Measurements from ENCODE around the gene COL18A1.

The COL18A1 gene

GRCh38 chr21:45455674-45456583 is 51.0 kb downstream of the COL18A1 start:
- H3K4me1 ChIP-seq (ENCODE audit: control insufficient read depth, insufficient read depth, low read length): no peaks in the 10 kb centered on the region
- H3K9me3 ChIP-seq (ENCODE audit: control insufficient read depth, insufficient read depth, low read length): peaks cover 5% of the 10 kb centered on the region; the same call in 1 of the 2 replicates
- no peak overlapping the region for H3K9ac ChIP-seq (ENCODE audit: low read depth, low read length)
- H3K36me3 ChIP-seq (ENCODE audit: control insufficient read depth, insufficient read depth, low read length): peaks cover 27% of the 10 kb centered on the region
- no peaks in the 10 kb centered on the region for H3K27me3 ChIP-seq (ENCODE audit: control insufficient read depth, insufficient read depth, low read length)
- no peak overlapping the region for H3K4me3 ChIP-seq (ENCODE audit: low read depth, low read length)
- H3K27ac ChIP-seq (ENCODE audit: low read depth, low read length): no peak overlapping the region

GRCh38 chr21:45456584-45457160 is 51.7 kb downstream of the COL18A1 start:
- H3K4me3 ChIP-seq (ENCODE audit: low read depth, low read length): no peak overlapping the region
- H3K36me3 ChIP-seq (ENCODE audit: control insufficient read depth, insufficient read depth, low read length): peaks cover 30% of the 10 kb centered on the region
- H3K9ac ChIP-seq (ENCODE audit: low read depth, low read length): no peak overlapping the region
- no peaks in the 10 kb centered on the region for H3K4me1 ChIP-seq (ENCODE audit: control insufficient read depth, insufficient read depth, low read length)
- H3K9me3 ChIP-seq (ENCODE audit: control insufficient read depth, insufficient read depth, low read length): peaks cover 5% of the 10 kb centered on the region; the same call in 1 of the 2 replicates
- H3K27me3 ChIP-seq (ENCODE audit: control insufficient read depth, insufficient read depth, low read length): no peaks in the 10 kb centered on the region
- no peak overlapping the region for H3K27ac ChIP-seq (ENCODE audit: low read depth, low read length)

DNA sequence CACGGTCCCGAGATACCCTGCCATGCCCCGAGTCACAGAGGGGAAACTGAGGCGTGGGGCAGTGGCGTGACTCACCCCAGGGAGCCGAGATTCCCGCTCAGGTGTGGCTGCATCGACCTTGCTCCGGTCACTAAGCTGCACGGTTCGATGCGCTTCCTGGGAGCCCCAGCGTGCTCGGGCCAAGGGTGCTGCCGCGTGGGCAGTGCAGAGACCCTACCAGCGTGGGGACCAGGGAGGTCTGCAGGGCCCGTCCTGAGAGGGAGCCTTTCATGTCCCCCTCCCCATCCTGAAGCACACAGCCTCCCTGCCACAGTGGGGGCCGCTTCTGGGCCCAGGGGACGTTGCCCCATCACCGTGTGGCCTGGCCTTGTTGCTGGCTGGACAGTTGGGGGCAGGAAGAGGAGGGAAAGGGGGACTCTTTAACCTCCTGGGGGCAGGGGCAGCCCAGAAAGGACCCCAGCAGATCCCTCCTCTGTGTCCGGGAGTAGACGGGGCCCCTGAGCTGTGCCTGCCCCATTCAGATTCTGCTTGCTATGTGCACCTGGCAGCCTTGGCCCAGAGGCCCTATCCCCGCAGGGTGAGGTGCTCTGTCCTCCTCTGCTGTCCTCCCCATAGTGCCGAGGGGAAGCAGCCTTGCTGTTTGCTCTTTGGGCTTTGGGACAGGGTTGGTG is 52.3 kb downstream of the COL18A1 start:
- H3K27ac ChIP-seq (ENCODE audit: low read depth, low read length): no peak overlapping the region
- H3K9ac ChIP-seq (ENCODE audit: low read depth, low read length): no peak overlapping the region
- H3K36me3 ChIP-seq (ENCODE audit: control insufficient read depth, insufficient read depth, low read length): peaks cover 27% of the 10 kb centered on the region
- no peaks in the 10 kb centered on the region for H3K4me1 ChIP-seq (ENCODE audit: control insufficient read depth, insufficient read depth, low read length)
- H3K4me3 ChIP-seq (ENCODE audit: low read depth, low read length): no peak overlapping the region
- no peaks in the 10 kb centered on the region for H3K27me3 ChIP-seq (ENCODE audit: control insufficient read depth, insufficient read depth, low read length)
- peaks cover 3% of the 10 kb centered on the region; the same call in 1 of the 2 replicates for H3K9me3 ChIP-seq (ENCODE audit: control insufficient read depth, insufficient read depth, low read length)

- H3K9ac ChIP-seq (ENCODE audit: low read depth, low read length): no peak overlapping the region
- H3K27me3 ChIP-seq (ENCODE audit: control insufficient read depth, insufficient read depth, low read length): no peaks in the 10 kb centered on the region
- peaks cover 27% of the 10 kb centered on the region for H3K36me3 ChIP-seq (ENCODE audit: control insufficient read depth, insufficient read depth, low read length)
- H3K27ac ChIP-seq (ENCODE audit: low read depth, low read length): no peak overlapping the region
- H3K4me3 ChIP-seq (ENCODE audit: low read depth, low read length): no peak overlapping the region
- H3K4me1 ChIP-seq (ENCODE audit: control insufficient read depth, insufficient read depth, low read length): no peaks in the 10 kb centered on the region
- H3K9me3 ChIP-seq (ENCODE audit: control insufficient read depth, insufficient read depth, low read length): no peaks in the 10 kb centered on the region
Observed at GRCh38 chr21:45457832-45458172, 52.8 kb downstream of the COL18A1 start.

DNA sequence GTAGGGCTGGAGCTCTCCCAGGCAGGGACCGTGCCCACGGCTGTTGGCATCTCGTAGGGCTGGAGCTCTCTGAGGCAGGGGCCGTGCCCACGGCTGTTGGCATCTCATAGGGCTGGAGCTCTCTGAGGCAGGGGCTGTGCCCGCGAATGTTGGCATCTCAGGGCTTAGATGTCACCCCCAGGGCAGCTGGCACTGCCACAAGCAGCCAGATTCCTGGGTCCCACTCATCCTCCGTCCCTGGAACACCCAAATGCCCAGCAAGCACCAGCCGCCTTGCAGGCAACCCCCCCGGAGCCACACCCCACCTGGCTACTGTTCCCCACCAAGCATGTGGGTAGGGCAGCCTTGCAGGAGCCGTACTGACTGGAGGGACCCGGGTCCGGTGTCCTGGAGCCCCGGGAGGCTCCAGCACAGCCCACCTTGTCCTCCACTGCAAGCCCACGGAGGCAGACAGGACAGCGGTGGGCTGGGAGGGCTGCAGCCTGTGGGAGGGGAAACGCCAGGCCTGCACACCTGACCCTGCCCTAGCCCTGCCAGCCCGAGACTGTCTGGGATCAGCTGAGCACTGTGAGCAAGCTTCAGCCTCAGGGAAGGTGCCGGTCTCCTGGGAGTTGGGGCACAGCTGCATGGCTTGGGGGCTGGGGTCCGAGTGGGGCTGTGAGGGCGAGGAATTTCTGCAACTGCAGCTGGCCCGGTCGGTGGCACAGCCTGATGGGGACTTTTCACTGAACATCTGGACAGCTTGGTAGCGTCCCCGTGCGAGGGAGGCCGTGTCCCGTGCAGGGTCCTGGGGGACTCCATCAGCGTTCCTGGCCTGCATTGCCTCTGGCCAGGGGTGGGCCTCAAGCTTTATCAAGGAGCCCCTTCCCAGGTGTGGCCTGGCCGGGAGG is 53.6 kb downstream of the COL18A1 start:
- H3K36me3 ChIP-seq (ENCODE audit: control insufficient read depth, insufficient read depth, low read length): peaks cover 25% of the 10 kb centered on the region
- no peak overlapping the region for H3K27ac ChIP-seq (ENCODE audit: low read depth, low read length)
- no peaks in the 10 kb centered on the region for H3K27me3 ChIP-seq (ENCODE audit: control insufficient read depth, insufficient read depth, low read length)
- H3K4me3 ChIP-seq (ENCODE audit: low read depth, low read length): no peak overlapping the region
- H3K9ac ChIP-seq (ENCODE audit: low read depth, low read length): no peak overlapping the region
- H3K4me1 ChIP-seq (ENCODE audit: control insufficient read depth, insufficient read depth, low read length): no peaks in the 10 kb centered on the region
- no peaks in the 10 kb centered on the region for H3K9me3 ChIP-seq (ENCODE audit: control insufficient read depth, insufficient read depth, low read length)

- no peak overlapping the region for H3K9ac ChIP-seq (ENCODE audit: low read depth, low read length)
- no peaks in the 10 kb centered on the region for H3K27me3 ChIP-seq (ENCODE audit: control insufficient read depth, insufficient read depth, low read length)
- H3K4me1 ChIP-seq (ENCODE audit: control insufficient read depth, insufficient read depth, low read length): no peaks in the 10 kb centered on the region
- no peak overlapping the region for H3K4me3 ChIP-seq (ENCODE audit: low read depth, low read length)
- H3K9me3 ChIP-seq (ENCODE audit: control insufficient read depth, insufficient read depth, low read length): no peaks in the 10 kb centered on the region
- H3K36me3 ChIP-seq (ENCODE audit: control insufficient read depth, insufficient read depth, low read length): peaks cover 25% of the 10 kb centered on the region
- no peak overlapping the region for H3K27ac ChIP-seq (ENCODE audit: low read depth, low read length)
Observed at GRCh38 chr21:45459171-45460010, 54.4 kb downstream of the COL18A1 start.

DNA sequence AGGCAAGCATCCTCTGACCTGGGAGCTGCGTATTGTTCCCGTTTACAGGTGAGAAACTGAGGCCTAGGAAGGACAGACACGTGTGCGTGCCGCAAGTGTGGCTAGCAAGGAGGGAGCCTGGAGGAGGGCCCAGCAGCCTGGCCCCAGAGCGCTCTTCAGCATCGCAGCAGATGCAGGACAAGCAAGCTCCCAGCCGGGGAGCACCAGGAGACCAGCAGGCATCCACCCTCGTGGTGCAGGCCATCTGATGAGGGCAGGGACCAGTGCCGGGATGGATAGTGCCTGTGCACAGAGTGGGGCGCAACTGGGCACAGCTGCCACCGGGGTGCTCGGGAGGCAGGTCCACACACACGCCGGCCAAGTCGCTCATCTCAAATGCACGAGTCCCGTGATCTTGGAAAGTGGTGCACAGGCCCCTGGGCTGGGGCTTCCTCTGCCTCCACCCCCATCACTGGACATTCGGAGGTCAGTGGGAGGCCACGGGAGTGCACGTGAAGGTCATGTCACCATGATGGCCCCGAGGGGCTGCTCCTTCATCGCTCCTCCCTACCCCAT is 55.1 kb downstream of the COL18A1 start:
- Histone ChIP-seq H3K27me3 (ENCODE audit: control insufficient read depth, insufficient read depth, low read length) (no peaks in the 10 kb centered on the region), H3K4me1 (ENCODE audit: control insufficient read depth, insufficient read depth, low read length) (no peaks in the 10 kb centered on the region), H3K4me3 (ENCODE audit: low read depth, low read length) (no peak overlapping the region), H3K9me3 (ENCODE audit: control insufficient read depth, insufficient read depth, low read length) (no peaks in the 10 kb centered on the region), H3K27ac (ENCODE audit: low read depth, low read length) (no peak overlapping the region), H3K9ac (ENCODE audit: low read depth, low read length) (no peak overlapping the region), H3K36me3 (ENCODE audit: control insufficient read depth, insufficient read depth, low read length) (peaks cover 25% of the 10 kb centered on the region)

DNA sequence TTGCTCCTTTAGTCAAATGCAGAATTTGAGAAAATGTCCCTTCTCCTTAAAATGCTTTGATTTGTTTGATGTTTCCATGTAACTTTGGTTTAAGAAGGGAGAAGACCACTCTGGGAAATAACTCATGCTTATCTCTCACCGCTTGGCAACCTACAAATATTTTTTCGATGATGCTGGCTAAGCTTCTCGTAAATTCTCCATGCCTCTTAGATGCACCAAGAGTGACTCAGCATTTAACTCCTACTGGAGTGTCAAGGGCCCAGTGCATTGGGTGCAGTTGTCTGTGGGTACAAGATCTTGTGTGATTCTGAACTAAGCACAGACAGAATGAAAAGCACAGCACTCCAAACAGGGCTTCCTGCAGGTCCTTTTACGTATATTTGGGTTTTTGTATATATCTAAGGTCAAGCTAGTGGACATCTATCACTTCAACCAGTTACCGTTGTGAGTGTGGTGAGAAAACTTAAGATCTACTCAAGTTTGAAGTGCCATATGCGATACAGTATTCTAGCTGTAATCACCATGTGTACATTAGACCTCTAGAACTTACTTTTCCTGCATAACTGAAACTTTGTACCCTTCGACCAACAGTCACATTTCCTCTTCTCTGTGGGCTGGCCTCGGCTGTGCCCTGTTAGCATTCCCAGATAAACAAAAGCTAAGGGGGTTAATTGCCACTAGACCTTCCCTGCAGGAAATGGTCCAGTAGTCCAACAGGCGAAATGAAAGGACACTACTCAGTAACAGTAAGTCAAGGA is 55.8 kb downstream of the COL18A1 start:
- Histone ChIP-seq H3K9ac (ENCODE audit: low read depth, low read length) (no peak overlapping the region), H3K4me1 (ENCODE audit: control insufficient read depth, insufficient read depth, low read length) (no peaks in the 10 kb centered on the region), H3K9me3 (ENCODE audit: control insufficient read depth, insufficient read depth, low read length) (no peaks in the 10 kb centered on the region), H3K36me3 (ENCODE audit: control insufficient read depth, insufficient read depth, low read length) (peaks cover 22% of the 10 kb centered on the region), H3K4me3 (ENCODE audit: low read depth, low read length) (no peak overlapping the region), H3K27me3 (ENCODE audit: control insufficient read depth, insufficient read depth, low read length) (no peaks in the 10 kb centered on the region), H3K27ac (ENCODE audit: low read depth, low read length) (no peak overlapping the region)

DNA sequence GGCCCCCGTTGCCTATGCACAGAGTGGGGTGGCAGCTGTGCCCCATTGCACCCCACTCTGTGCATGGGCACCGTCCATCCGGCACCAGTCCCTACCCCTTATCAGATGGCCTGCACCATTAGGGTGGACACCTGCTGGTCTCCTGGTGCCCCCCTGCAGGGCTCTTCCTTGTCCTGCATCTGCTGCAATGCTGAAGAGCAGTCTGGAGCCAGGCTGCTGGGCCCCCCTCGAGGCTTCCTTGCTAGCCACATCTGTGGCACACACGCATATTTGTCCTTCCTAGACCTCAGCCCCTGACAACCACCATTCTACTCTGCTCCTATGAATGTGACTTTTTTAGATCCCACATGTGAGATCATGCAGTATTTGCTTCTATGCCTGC is 56.4 kb downstream of the COL18A1 start:
- H3K36me3 ChIP-seq (ENCODE audit: control insufficient read depth, insufficient read depth, low read length): peaks cover 17% of the 10 kb centered on the region
- H3K4me1 ChIP-seq (ENCODE audit: control insufficient read depth, insufficient read depth, low read length): no peaks in the 10 kb centered on the region
- H3K27me3 ChIP-seq (ENCODE audit: control insufficient read depth, insufficient read depth, low read length): no peaks in the 10 kb centered on the region
- no peak overlapping the region for H3K9ac ChIP-seq (ENCODE audit: low read depth, low read length)
- no peak overlapping the region for H3K27ac ChIP-seq (ENCODE audit: low read depth, low read length)
- H3K9me3 ChIP-seq (ENCODE audit: control insufficient read depth, insufficient read depth, low read length): no peaks in the 10 kb centered on the region
- H3K4me3 ChIP-seq (ENCODE audit: low read depth, low read length): no peak overlapping the region
